Stimulated activated CD8-positive, alpha-beta memory T cell treated with anti-CD3 and anti-CD28 coated beads, Interleukin-4, amount 100 ng/mL, for 4 hours (primary cell): ENCODE data around the gene RPL12.

Source experiments
- DNase-seq, 2 donors: peaks; one replicate each; pipeline ENCODE4 v3.0.0-alpha.2; 2020; ENCODE audit warnings: low read depth in 2 of 2, low spot score in 1 of 2

RPL12 gene

DNA sequence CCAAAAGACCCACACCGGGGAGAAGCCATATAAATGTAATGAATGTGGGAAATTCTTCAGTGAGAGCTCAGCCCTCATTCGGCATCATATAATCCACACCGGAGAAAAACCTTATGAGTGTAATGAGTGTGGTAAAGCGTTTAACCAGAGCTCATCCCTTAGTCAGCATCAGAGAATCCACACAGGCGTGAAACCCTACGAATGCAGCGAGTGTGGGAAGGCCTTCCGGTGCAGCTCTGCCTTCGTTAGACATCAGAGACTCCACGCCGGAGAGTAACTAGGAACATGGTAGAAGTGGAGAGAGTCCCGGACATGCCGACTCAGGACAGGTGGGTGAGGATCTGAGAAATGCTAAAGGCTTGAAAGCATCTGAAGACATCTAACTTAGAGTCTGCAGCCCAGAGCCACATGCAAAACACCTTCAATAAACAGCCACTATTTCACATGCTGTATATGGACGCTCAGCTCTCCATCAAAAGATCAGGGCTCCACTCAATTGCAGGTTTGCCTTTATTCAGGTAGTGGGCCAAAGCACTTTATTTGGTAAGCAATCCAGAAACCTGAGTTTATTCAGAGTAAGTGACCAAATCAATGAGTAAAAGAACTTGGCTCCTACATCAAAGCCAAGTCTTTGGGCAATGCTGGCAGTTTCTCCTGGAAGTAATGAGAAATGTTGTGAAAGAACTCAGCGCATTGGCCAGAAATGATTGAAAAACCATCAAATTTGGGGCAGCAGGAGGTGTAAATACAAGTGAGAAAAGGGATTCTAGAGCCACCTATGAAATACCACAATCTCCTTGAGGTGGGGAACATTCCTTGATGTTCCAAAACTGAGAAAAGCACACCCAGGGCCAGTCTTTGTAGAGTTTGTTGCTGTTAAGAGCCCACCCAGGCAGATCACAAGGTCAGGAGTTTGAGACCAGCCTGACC is 6.0 kb downstream of the RPL12 start:
- DNase-seq, result no peak

DNA sequence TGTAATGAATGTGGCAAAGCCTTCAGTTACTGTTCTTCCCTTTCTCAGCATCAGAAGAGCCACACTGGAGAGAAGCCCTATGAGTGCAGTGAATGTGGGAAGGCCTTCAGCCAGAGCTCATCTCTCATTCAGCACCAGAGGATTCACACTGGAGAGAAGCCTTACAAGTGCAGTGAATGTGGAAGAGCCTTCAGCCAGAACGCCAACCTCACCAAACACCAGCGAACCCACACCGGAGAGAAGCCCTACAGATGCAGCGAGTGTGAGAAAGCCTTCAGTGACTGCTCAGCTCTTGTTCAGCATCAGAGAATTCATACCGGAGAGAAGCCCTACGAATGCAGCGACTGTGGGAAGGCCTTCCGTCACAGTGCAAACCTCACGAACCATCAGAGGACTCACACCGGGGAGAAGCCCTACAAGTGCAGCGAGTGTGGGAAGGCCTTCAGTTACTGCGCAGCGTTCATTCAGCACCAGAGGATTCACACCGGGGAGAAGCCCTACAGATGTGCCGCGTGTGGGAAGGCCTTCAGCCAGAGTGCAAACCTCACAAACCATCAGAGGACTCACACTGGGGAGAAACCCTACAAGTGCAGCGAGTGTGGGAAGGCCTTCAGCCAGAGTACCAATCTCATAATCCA is 6.8 kb downstream of the RPL12 start:
- DNase-seq, result no peak

DNA sequence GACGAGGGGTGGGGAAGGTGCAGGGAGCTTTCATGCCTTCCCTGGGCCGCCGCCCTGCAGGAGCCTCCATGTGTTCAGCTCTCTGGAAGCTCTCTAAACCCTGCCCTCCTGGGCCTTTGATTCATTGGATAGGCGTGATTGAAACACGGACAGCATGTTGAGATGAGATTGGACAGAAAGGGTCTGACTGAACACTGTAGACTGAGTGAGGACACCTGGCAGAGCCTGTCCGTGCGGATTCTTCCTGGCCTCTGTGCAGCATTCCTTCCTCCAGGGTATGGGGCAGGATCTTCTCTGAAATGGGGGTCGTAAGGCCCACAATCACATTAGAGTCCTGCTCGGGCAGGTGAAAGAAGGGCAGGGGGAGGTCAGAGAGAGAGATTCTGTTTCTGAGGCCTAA is 12.8 kb downstream of the RPL12 start:
- no peak for DNase-seq

DNA sequence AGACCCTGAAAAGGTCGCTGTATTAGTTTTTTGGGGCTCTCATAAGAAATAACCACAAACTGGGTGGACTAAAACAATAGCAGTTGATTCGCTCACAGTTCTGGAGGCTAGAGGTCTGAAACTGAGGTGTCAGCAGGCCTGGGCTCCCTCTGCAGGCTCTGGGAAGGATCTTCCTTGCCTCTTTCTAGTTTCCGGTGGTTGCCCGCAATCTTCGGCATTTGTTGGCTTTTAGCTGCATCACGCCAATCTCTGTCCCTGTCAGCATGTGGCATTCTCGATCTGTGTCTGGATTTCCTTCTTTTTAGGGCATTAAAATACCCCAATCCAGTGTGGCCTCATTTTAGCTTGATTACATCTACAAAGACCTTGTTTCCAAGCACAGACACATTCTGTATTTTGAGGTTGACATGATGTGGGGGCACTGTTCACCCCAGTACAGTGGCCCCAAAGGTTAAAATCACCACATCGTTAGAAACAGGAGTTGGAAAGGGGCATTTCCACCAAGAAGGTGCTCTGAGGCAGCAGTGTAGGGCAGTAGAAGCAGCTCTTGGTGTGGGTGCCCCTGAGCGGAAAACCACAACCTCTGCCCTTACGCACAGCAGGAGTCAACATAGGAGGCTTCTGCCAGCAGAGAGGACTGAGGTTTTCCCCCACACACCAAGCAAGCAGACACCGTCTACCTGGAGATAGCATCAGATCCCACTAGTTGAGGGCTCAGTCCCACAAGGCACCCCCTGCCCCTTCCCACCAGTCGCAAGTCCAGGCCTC is 13.5 kb downstream of the RPL12 start:
- no peak for DNase-seq

DNA sequence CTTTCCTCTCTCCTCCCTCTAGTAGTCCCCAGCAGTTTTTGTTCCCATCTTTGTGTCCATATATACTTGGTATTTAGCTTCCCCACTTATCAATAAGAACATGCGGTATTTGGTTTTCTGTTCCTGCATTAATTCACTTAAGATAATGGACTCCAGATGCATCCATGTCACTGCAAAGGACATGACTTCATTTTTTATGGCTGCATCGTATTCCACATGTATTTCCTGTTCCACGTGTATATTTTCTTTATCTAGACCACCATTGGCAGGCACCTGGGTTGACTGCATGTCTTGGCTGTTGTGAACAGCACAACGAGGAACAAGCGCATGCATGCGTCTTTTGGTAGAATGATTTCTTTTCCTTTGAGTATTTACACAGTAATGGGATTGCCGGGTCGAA is 20.8 kb downstream of the RPL12 start:
- DNase-seq, result no peak

DNA sequence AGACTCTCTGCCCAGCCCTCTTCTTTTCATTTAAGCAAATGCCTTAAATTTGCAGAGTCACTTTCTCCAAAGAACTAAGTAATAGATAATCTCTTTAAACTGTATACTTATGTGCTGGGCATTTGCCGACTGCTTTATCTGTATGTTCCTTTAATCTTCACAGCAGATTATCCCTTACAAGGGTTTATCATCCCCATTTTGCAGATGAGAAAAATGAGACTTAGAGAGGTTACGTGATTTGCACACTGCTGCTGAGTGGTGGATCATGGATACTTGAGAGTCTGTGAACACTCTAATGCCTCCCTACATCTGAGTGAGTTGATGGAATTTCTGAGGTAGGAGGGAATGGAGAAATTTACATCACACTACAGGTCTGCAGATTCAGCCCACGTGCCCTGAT is 22.9 kb downstream of the RPL12 start:
- no peak for DNase-seq

DNA sequence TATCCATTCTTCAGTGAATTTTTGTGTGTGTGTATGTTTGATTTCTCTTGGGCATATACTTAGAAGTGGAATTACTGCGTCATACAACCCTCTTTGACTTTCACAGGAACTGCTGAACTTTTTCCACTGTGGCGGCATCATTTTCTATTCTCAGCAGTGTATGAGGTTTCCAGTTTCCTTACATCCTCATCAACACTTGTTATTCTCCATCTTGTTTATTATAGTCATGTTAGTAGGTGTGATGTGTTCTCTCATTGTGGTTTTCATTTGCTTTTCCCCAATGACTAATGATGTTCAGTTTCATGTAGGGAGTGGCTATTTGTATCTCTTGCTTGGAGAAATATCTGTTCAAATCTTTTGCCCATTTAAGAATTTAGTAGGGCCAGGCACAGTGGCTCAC is 24.4 kb downstream of the RPL12 start:
- no peak for DNase-seq

DNA sequence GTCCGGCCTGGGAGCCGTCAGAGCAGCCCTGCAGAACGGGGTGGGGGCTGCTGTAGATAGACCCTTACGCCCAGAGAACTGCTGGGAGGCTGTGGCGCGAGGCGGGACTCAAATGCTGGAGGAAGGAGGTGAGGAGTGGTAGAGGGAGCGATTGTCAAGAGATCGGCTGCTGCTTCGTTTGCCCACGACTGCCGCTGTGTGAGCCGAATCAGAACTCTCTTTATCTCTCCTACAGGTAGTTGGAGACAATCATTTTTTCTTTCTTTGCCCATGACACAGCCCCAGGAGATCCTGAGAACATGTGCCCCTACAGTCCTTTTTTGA is 26.6 kb downstream of the RPL12 start:
- no peak for DNase-seq

DNA sequence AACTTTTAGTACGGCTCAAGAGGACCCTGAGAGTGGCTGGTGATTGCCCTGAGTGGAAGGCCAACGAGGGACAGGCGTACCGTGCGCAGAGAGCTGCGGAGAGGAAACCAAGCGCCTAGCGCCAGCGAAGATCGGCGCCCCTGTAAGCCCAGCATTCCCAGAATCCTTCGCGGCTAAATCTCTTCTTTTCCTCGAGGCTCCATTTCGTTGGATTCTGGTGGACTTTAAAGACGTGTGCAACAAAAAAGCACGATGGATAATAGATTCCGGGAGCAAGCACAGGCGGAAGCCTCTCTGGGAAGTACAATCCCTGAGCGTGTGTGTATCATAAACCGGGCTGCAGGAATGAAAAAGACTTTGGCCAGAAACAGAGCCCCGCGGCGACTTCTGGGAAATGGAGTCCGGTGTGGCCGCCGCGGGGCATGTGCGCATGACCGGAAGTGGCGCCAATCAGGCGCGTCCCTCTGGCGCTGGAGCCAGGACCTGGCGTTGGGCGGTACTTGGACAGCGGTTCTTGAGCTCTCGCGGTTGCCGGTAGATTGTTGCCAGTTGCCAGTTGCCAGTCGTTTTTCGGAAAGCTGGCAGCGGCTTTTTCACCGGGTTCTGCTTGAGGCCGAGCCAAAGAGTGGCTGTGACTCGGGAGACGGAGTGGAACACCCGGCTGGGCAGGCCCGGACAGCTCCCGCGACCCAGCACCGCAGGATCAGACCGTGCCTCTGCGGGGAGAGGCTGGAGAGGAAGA is 27.1 kb downstream of the RPL12 start, which contains the start of gene ZNF79:
Gene ZNF79, plus strand, starts transcription at position 449 of the 742 bp plus-strand sequence. CDS start 406 bp downstream, outside the sequence.
- peak; percentile 83 for DNase-seq

DNA sequence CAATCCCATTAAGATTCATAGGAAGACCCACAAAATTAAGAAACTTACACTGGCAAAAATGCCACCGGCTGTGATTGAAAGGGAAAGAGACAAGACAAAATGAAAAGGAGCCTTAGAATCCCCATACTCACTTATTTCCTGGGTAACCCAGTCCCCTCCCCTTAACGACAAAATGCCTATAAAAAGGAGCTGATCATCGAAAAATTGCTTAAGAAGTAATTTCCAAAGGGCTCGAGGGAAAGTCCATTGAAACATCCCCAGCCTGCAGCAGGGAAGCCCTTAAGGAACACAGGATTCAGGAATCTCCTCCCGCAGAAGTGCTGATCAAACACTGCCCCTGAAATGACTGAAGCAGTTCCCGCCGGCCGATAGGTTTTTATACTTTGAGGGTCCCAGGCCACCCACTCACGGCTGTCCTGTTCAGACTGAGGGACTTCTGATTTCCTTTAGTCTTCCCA is 27.7 kb downstream of the RPL12 start:
- no peak for DNase-seq

DNA sequence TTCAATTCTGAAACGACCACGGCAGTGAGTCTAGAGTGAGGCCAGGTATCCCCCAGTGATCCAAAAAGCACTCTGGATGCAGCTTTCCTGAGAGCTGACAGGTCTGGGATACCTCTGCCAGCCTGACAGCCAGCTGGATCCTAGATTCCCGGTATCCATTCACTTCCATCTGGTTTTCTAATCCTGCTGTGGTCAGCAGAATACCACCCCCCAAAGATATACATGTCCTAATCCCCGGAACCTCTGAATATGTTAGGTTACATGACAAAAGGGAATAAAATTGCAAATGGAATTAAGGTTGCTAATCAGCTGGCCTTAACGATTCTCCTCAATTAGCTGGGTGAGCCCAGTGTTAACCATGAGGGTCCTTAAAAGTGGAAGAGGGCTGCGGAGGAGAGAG is 28.4 kb downstream of the RPL12 start:
- no peak for DNase-seq

DNA sequence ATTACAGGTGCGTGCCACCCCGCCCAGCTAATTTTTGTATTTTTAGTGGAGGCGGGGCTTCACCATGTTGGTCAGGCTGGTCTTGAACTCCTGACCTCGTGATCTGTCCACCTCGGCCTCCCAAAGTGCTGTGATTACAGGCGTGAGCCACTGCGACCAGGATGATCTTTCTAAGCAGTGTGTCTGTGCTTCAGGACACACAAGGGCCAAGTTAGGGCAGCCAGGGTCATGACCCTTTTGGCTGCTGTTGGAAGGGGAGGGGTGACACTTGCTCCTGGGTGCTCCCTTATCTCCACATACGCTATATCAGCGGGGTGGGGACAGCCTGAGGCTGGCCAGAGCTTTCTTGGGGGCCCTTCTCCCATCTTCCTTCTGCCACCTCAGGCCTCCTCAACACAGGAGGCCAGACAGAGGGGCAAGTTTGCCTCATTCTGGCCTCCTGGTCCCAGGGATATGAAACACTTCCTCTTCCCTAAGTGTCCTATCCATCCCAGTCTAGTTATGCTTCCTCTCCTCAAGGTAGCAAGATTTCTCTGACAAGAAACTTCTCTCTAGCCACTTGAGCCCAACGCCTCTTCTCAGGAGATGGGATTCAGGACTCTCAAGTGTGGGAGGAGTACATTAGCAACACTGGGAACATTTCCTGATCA is 28.9 kb downstream of the RPL12 start:
- no peak for DNase-seq

DNA sequence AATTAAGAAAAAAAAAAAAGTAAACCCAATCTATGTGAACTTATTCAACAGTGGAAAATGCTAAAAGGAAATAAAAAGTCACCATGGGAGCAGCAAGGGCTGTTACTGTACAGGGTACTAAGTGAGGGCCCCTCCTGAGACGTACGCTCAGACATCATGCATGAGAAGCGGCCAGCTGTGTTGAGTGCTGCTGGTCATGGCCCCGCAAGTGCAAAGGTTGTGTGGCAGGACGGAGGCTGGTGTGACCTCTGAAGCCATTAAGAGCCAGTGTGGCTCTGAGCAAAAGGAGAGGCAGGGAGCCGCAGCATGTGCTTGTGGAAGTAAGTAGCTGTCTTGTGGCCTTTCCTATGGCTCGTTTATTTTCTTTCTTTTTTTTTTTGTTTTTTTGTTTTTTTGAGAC is 30.1 kb downstream of the RPL12 start:
- DNase-seq, result no peak

DNA sequence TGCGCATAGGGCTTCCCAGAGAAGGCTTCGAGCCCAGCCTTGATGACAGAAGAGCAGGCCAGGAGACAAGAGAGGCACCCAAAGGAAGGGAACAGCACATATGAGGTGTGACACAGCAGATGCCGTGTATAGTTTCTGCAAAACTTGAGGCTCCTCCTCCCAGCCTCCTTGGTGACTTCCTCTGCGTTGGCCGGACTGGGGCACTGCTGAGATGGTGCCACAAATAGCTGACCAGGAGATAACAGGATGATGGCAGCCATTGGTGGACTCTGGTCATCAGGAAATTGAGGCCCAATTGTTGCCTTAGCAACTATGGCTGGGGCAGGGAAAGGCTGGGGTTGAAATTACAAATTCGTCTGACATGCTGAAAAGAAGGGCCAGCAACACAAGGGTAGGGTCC is 31.9 kb downstream of the RPL12 start:
- DNase-seq, result no peak

DNA sequence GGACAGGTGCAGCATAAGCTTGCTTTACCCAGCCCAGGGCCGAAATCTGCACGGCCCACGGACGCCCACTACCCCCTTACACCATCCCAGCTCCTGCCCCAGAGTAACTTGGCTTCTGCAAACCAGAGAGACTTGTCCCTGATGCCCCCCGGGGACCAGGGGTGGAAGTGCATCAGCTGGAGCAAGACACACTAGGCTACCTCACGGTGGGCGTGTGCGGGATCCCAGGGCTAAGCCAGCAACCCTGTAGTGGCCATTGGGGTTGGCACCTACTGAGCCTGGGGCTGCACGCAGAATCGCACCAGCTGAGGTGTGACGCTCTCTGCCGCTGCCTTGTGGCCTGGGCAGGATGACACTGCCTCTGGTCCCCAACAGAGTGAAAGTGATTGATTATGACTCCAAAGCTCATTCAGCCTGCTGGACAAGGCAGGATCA is 33.2 kb downstream of the RPL12 start:
- no peak for DNase-seq

DNA sequence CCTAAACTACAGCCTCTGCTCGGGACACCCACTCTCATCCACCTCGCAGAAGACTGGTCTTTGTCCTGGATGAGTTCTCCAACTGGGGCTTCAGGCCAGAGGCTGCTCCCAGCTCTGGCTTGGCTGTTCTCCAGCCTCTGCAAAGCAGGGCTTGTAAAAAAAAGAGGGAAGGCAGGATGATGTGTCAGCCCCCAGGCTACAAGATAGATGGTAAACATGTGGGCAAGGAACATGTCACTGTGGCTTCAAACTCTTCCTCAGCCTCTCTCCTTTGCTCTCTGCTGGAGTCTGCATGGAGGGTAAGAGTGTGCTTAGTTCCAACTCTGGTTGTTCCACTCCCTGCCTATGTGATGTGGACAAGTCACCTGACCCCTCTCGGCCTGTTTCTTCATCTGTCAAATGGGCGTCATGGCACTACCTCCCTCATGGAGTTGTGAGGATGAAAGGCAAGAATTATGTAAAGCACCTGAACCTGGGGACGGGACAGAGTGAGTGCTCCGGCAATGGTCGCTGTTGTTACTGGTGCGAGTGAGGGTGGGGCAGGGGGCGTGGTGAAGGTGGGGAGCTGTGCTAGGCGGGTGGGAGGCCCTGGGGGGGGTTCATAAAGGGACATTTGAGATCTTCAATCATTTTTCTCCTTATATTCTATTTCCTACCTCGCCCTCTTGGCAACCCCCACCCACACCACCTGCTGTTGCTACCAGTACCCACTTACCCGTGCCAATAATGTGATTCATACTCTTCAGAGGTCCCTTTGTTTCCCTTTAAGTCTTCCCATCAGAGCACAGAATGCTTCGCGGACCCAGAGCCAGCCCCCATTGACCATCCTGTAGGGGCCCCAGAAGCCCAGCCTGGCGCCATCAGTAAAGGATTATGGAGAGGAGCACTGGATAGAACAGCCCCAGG is 33.8 kb downstream of the RPL12 start:
- DNase-seq, result no peak

DNA sequence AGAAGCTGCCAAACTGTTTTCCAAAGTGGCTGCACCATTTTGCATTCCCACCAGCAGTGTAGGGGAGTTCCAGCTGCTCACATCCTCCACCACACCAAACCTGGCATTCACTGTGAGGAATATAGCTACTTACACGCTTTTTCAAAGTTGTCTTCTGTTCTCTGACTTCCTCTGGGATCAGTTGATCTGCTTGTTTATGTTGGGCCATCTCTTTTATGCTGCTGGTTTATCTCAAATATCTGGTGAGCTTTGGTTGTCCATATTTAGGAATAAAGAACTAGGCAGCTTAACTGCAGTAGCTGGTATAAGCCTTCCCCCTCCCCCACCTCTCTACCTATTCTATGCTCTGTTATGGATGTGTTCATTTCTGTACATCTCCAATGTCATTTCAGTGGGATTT is 35.5 kb downstream of the RPL12 start:
- DNase-seq, result no peak

DNA sequence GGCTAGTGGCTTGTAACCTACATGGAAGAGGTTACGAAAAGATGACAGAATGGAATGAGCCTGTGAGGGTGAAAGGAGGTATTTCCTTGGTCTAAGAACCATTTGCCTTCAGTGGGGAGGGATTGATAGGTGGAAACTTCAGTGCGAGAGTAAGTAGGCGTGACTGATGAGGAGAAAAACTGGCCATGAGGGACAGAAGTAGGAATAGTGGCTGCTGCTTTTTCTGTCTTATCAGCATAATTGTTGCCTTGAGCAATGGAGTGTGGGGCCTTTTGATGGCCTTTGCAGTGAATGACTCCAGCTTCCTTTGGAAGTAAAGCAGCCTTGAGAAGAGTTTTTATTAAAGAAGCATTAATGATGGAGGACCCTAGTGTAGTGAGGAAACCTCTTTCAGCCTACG is 36.1 kb downstream of the RPL12 start:
- no peak for DNase-seq

DNA sequence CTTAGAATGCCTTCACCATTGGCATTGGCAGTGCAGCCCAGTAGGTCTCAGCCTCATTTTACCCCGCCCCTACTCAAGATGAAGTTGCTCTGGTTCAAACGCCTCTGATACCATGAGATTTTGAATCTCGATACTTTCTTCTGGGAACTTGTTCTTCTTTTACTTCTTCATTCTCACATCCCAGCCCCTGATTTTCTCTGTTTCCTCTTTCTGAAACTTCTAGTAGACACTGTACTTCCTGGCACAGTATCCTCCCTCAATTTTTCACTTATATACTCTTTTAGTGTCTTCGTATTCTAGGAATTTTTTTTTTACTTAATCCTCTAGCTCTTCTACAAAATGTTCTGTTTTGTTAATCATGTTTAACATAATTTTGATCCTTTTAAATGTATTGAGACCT is 40.1 kb downstream of the RPL12 start:
- no peak for DNase-seq

DNA sequence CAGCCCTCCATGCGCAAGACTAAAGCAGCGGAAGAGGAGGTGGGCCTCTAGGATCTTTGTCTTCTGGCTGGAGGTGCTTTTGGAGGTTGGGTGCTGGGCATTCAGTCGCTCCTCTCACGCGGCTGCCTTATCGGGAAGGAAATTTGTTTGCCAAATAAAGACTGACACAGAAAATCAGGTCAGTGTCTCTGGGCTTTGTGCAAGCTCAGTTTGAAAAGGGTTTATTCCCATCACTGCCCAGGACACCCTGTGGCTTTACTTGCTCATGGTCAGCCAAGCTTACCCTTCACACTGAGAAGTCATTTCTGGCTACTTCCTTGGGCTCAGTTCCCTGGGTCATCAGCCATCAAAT is 43.7 kb downstream of the RPL12 start:
- no peak for DNase-seq
